GM12891 (cell line): ENCODE data around the gene MIP.

Source experiments
- POLR2A ChIP-seq: IDR thresholded peaks from 2 replicates; pipeline ENCODE4 v1.6.1; 2011; ENCODE audit warnings: low read depth, low read length, control low read depth
- POLR2AphosphoS5 ChIP-seq: IDR thresholded peaks from 2 replicates; pipeline ENCODE4 v1.6.1; 2011; ENCODE audit warnings: low read depth, low read length, control low read depth
- POU2F2 ChIP-seq: IDR thresholded peaks from 2 replicates; pipeline ENCODE4 v1.6.1; 2011; ENCODE audit warnings: low read depth, mild to moderate bottlenecking, control low read depth, low read length, moderate library complexity
- TAF1 ChIP-seq: IDR thresholded peaks from 2 replicates; pipeline ENCODE4 v1.6.1; 2011; ENCODE audit warnings: low read depth, low read length, control low read depth

- no peak for TF ChIP-seq POLR2A
- TF ChIP-seq POLR2AphosphoS5: no peak
- no peak for TF ChIP-seq POU2F2
- no peak for TF ChIP-seq TAF1
These were observed 25.2 kb upstream of the MIP start for GRCh38 chr12:56479625-56480024.
